Lung (tissue), 12 donors: Measurements from ENCODE around the gene NSD2. TPM values are rescaled to one million over a fixed set of nuclear protein-coding genes. Genes with fewer than 3 reads are reported as not detected.

Experiments used
- ATAC-seq: fragments of 200-7000 bp; cut with Tn5 transposase; one replicate; pipeline ENCODE4 v1.9.1; 2020; ENCODE audit warnings: moderate number of reproducible peaks; ENCODE audit not compliant: insufficient read depth, low FRiP score
- DNase-seq, 3 donors: peaks; one replicate each; pipeline ENCODE4 v3.0.0-alpha.2; 2013 to 2017
- H3K27ac ChIP-seq, 2 donors: one replicate each; pipeline ENCODE4 v1.5.1; 2013; ENCODE audit warnings: mild to moderate bottlenecking in 2 of 2, moderate library complexity in 2 of 2, control low read depth in 1 of 2, inconsistent platforms in 1 of 2, low read depth in 1 of 2, low read length in 1 of 2
- H3K27me3 ChIP-seq, 3 donors: one replicate each; pipeline ENCODE4 v1.5.1; 2013; ENCODE audit warnings: low read length in 2 of 3; ENCODE audit not compliant: control insufficient read depth in 3 of 3, insufficient read depth in 3 of 3
- H3K36me3 ChIP-seq, 4 donors: one replicate each; pipeline ENCODE4 v1.5.1; 2013; ENCODE audit warnings: low read length in 4 of 4, mild to moderate bottlenecking in 1 of 4, moderate library complexity in 1 of 4; ENCODE audit not compliant: control insufficient read depth in 4 of 4, insufficient read depth in 4 of 4
- H3K4me1 ChIP-seq, 5 donors: one replicate each; pipeline ENCODE4 v1.5.1; 2013; ENCODE audit warnings: low read length in 5 of 5, mild to moderate bottlenecking in 2 of 5, moderate library complexity in 1 of 5; ENCODE audit not compliant: control insufficient read depth in 5 of 5, insufficient read depth in 5 of 5
- H3K4me3 ChIP-seq: one replicate; pipeline ENCODE4 v1.5.1; 2013; ENCODE audit warnings: mild to moderate bottlenecking, control low read depth, moderate library complexity
- H3K9ac ChIP-seq, 2 donors: one replicate each; pipeline ENCODE4 v1.5.1; 2013; ENCODE audit warnings: low read length in 2 of 2, control low read depth in 1 of 2; ENCODE audit not compliant: insufficient read depth in 1 of 2
- H3K9me3 ChIP-seq, 4 donors: one replicate each; pipeline ENCODE4 v1.5.1; 2013; ENCODE audit warnings: low read length in 3 of 4, mild to moderate bottlenecking in 1 of 4, moderate library complexity in 1 of 4; ENCODE audit not compliant: control insufficient read depth in 4 of 4, insufficient read depth in 3 of 4
- WGBS, 2 donors: extraction: QIAGEN DNeasy Blood & Tissue Kit; methylation state at CpG; one replicate each; pipeline ENCODE4 v1.1.7; 2013; 5-methylcytosine and 5-hydroxymethylcytosine counted together
- polyA plus RNA-seq, 2 donors: library from polyadenylated mRNA; stranded (reverse); fragments of 200-250 nt; gene quantifications; one replicate each; pipeline ENCODE4 v1.2.1, GENCODE V29; 2013
- total RNA-seq, 2 donors: library from RNA; depleted of rRNA in 1 of 2; stranded (reverse); fragments of >200 nt in 1 of 2; gene quantifications; one replicate each; pipeline ENCODE4 v1.2.1, GENCODE V29; 2014 to 2021
- TF ChIP-seq, protein P1 (sequence below): IDR thresholded peaks from 2 replicates; pipeline ENCODE4 v1.5.1; 2012; ENCODE audit warnings: mild to moderate bottlenecking; ENCODE audit errors: control extremely low read depth, extremely low read depth
- donor health status: control.
- donor health status: control.
- donor health status: Bipolar disorder and iron deficiency.
- donor health status: healthy.
- donor health status: DM: yes; HTN: yes; CAD: no.

The NSD2 gene
- total and polyA plus RNA-seq, 4 donors: 12.7 to 66.2 (median 28.3) TPM

- ATAC-seq: no peak
- DNase-seq: no peak
Measured at GRCh38 chr4:1987296-1987695, 116.1 kb downstream of the NSD2 start.

DNA sequence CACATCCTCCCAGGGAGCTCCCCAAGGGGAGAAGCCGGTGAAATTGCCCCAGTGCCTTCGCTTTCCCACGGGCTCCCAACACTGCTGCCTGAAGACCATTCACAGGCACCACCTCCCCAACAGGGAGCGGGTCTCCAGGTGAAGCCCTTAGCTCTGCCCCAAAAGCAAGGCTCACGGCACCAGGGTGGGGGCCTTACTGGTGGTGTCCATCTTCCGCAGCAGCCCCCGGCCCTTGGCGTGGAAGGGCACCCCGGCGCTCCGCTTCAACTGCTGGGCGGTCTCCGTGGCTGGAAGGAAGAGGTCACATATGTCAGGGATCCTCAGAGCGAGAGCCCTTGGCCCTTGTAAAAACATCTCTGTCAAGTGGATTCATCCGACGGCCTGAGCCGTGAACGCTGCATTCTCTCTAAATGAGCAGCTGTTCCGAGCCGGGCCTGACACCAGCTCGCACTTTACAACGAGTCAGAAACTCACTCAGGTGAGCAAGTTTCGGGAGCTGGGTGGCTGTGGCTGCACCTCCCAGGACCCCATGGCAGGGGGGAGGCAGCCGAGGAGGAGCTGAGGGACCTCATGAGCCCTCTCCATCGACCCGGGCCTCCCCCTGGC, 116.6 kb downstream of the NSD2 start:
- Histone ChIP-seq H3K4me1 (no peaks in the 10 kb centered on the region), H3K9ac (no peak overlapping the region), H3K4me3 (no peak overlapping the region), H3K27ac (no peak overlapping the region), H3K36me3 (peaks cover 8 to 66% (median 26%) of the 10 kb centered on the region in 4 donors), H3K9me3 (no peaks in the 10 kb centered on the region), H3K27me3 (no peaks in the 10 kb centered on the region)
- 95 to 97% methylated on average over 26 of the region's 26 CpGs for WGBS, 2 donors
- TF ChIP-seq, protein P1, sequence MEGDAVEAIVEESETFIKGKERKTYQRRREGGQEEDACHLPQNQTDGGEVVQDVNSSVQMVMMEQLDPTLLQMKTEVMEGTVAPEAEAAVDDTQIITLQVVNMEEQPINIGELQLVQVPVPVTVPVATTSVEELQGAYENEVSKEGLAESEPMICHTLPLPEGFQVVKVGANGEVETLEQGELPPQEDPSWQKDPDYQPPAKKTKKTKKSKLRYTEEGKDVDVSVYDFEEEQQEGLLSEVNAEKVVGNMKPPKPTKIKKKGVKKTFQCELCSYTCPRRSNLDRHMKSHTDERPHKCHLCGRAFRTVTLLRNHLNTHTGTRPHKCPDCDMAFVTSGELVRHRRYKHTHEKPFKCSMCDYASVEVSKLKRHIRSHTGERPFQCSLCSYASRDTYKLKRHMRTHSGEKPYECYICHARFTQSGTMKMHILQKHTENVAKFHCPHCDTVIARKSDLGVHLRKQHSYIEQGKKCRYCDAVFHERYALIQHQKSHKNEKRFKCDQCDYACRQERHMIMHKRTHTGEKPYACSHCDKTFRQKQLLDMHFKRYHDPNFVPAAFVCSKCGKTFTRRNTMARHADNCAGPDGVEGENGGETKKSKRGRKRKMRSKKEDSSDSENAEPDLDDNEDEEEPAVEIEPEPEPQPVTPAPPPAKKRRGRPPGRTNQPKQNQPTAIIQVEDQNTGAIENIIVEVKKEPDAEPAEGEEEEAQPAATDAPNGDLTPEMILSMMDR: no peak
- DNase-seq: no peak
- ATAC-seq: no peak

More at GRCh38 chr4:1987296-1987695, 116.1 kb downstream of the NSD2 start:
- no peaks in the 10 kb centered on the region for H3K27me3 ChIP-seq
- H3K4me3 ChIP-seq: no peak overlapping the region
- no peaks in the 10 kb centered on the region for H3K4me1 ChIP-seq
- 94 to 96% methylated on average over 15 to 19 of the region's 19 CpGs for WGBS, 2 donors
- TF ChIP-seq, protein P1: no peak
- peaks cover 8 to 70% (median 30%) of the 10 kb centered on the region in 4 donors for H3K36me3 ChIP-seq
- no peaks in the 10 kb centered on the region for H3K9me3 ChIP-seq
- no peak overlapping the region for H3K9ac ChIP-seq
- no peak overlapping the region for H3K27ac ChIP-seq

DNA sequence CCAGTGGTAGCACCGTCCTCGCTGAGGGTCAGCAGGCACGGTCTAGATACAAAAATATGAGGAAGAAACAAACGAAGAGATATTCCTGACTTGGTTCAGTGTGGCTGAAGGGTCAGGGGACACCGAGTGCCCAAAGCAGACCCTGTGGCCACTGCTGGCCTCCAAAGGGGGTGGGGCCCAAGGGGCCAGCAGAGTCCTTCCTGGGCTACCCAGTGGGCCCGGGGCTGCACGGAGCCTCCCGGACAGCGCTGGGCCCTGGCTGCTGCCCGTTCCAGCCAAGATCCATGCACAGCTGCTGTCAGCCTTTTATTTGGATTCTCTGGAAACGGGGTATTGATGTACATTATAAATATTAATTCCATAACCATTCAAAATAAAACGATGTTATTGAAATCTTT, 117.1 kb downstream of the NSD2 start:
- WGBS, 2 donors: 94 to 95% methylated on average over 12 of the region's 12 CpGs
- Histone ChIP-seq H3K9me3 (no peaks in the 10 kb centered on the region), H3K4me3 (no peak overlapping the region), H3K27me3 (no peaks in the 10 kb centered on the region), H3K36me3 (peaks cover 8 to 62% (median 23%) of the 10 kb centered on the region in 4 donors), H3K9ac (no peak overlapping the region), H3K27ac (no peak overlapping the region), H3K4me1 (no peaks in the 10 kb centered on the region)
- ATAC-seq (no peak), DNase-seq (no peak)
- TF ChIP-seq, protein P1: no peak
